Testis (tissue), 3 donors: ENCODE data around the gene VWA3A. TPM values are rescaled to one million over a fixed set of nuclear protein-coding genes. Genes with fewer than 3 reads are reported as not detected.

Experiments used
- DNase-seq: peaks from one replicate; pipeline ENCODE4 v3.0.0-alpha.2; 2019
- H3K27ac ChIP-seq, 2 donors: fragments of 200-600 bp; sonication (generic); one replicate each; pipeline ENCODE4 v1.5.1; 2019
- H3K27me3 ChIP-seq: fragments of 200-600 bp; sonication (generic); one replicate; pipeline ENCODE4 v1.5.1; 2019
- H3K36me3 ChIP-seq: fragments of 200-600 bp; sonication (generic); one replicate; pipeline ENCODE4 v1.5.1; 2017; ENCODE audit warnings: low read depth; ENCODE audit errors: missing control alignments
- H3K4me1 ChIP-seq: fragments of 200-600 bp; sonication (generic); one replicate; pipeline ENCODE4 v1.5.1; 2019
- H3K4me3 ChIP-seq, 2 donors: fragments of 200-600 bp; sonication (generic); one replicate each; pipeline ENCODE4 v1.5.1; 2017 to 2019
- H3K9me3 ChIP-seq: fragments of 200-600 bp; sonication (generic); one replicate; pipeline ENCODE4 v1.5.1; 2017
- CTCF ChIP-seq, 3 experiments: fragments of 450-650 bp in 2 of 3; fragments of 200-600 bp in 1 of 3; sonication (generic) in 1 of 3; IDR thresholded peaks; one replicate each; pipeline ENCODE4 v1.5.1; 2016 to 2019; ENCODE audit warnings: antibody characterized with exemption in 3 of 3, mild to moderate bottlenecking in 2 of 3, moderate library complexity in 1 of 3
- POLR2A ChIP-seq: fragments of 450-650 bp; IDR thresholded peaks from one replicate; pipeline ENCODE4 v1.6.1; 2017; ENCODE audit warnings: antibody characterized with exemption, mild to moderate bottlenecking, moderate library complexity
- WGBS, 2 donors: methylation state at CpG; one replicate each; pipeline ENCODE4 v1.1.5; 2018; 5-methylcytosine and 5-hydroxymethylcytosine counted together
- intact Hi-C: fragments of 100-400 bp; cut with DNase I; formaldehyde crosslinking; loops from one replicate; pipeline ENCODE4 v1.15.1; 2023; ENCODE audit warnings: low total_unique reads
- polyA plus RNA-seq: library from polyadenylated mRNA; stranded (reverse); fragments of 350-450 nt; fragmentation: Illumina TruSeq; extraction: RNeasy Lipid Tissue Mini Kit (QIAGEN cat#74804); gene quantifications from one replicate; pipeline ENCODE4 v1.2.3, GENCODE V29; 2014; ENCODE audit warnings: low read depth, low replicate concordance; ENCODE audit not compliant: insufficient read depth
- total RNA-seq, 2 donors: library from RNA; depleted of rRNA; stranded (reverse); fragments of >200 nt; gene quantifications; one replicate each; pipeline ENCODE4 v1.2.3, GENCODE V29; 2016

VWA3A gene
- total and polyA plus RNA-seq, 3 donors from 2014 or later, result 5.0 to 15.8 (median 9.8) TPM

GRCh38 chr16:22054847-22055590 lies 37.3 kb upstream of the VWA3A start:
- no peak overlapping the region for H3K27ac ChIP-seq
- no peaks in the 10 kb centered on the region for H3K9me3 ChIP-seq
- intact Hi-C loops, result no loop called here
- TF ChIP-seq POLR2A (no peak), CTCF (IDR thresholded peaks at IDR 0.05) (no peak)
- no peaks in the 10 kb centered on the region for H3K27me3 ChIP-seq
- H3K4me1 ChIP-seq, result no peaks in the 10 kb centered on the region
- no peak overlapping the region for H3K4me3 ChIP-seq
- no peak for DNase-seq
- 80 to 85% methylated on average over 5 of the region's 5 CpGs for WGBS, 2 donors
- no peaks in the 10 kb centered on the region for H3K36me3 ChIP-seq

DNA sequence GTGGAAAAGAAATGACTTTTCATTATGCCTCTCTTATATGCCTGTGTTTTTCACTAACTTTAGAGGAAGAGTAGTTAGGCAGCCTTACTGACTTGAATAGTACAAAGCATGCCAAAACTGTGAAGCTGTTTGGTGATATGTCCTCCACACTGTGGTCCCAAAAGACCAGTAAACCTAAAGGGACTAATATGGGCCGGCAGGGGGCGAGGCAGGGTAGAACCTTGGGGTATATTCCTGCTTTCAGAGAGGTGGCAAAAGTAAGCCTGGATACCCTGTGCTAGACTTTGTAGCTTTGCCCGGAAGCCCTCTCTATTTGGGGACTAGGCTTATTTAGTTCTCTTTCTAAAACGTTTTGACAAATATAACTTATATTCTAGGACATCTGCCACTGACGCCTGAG lies 36.5 kb upstream of the VWA3A start:
- WGBS, 2 donors, result 72 to 75% methylated on average over 5 of the region's 5 CpGs
- no peak for DNase-seq
- intact Hi-C loops, result no loop called here

GRCh38 chr16:22063888-22064467 lies 28.4 kb upstream of the VWA3A start:
- Histone ChIP-seq H3K9me3 (no peaks in the 10 kb centered on the region), H3K4me1 (peaks cover 4% of the 10 kb centered on the region), H3K4me3 (no peak overlapping the region), H3K36me3 (no peaks in the 10 kb centered on the region), H3K27ac (no peak overlapping the region), H3K27me3 (no peaks in the 10 kb centered on the region)
- TF ChIP-seq POLR2A (no peak), CTCF (IDR thresholded peaks at IDR 0.05) (no peak)
- 32 to 33% methylated on average over 1 of the region's 1 CpG for WGBS, 2 donors
- DNase-seq, result no peak
- intact Hi-C loops, result no loop called here

More for the DNA sequence above, 36.5 kb upstream of the VWA3A start:
- H3K36me3 ChIP-seq, result no peaks in the 10 kb centered on the region
- H3K9me3 ChIP-seq, result no peaks in the 10 kb centered on the region
- no peak for TF ChIP-seq POLR2A
- no peak for TF ChIP-seq CTCF (IDR thresholded peaks at IDR 0.05)
- H3K27ac ChIP-seq, result no peak overlapping the region
- no peaks in the 10 kb centered on the region for H3K27me3 ChIP-seq
- H3K4me1 ChIP-seq, result no peaks in the 10 kb centered on the region
- no peak overlapping the region for H3K4me3 ChIP-seq

GRCh38 chr16:22065252-22065651 lies 27.1 kb upstream of the VWA3A start:
- Histone ChIP-seq H3K4me3 (no peak overlapping the region), H3K27me3 (no peaks in the 10 kb centered on the region), H3K36me3 (no peaks in the 10 kb centered on the region), H3K9me3 (no peaks in the 10 kb centered on the region), H3K27ac (no peak overlapping the region), H3K4me1 (peaks cover 4% of the 10 kb centered on the region)
- no peak for TF ChIP-seq CTCF (IDR thresholded peaks at IDR 0.05)
- WGBS, 2 donors, result 97 to 100% methylated on average over 1 of the region's 1 CpG
- intact Hi-C loops, result no loop called here
- DNase-seq, result no peak
